GM12878 (cell line): Measurements from ENCODE around the gene KCND2.

Source experiments
- EZH2 ChIP-seq: IDR thresholded peaks from 2 replicates; pipeline ENCODE4 v1.6.1; 2012; ENCODE audit warnings: low read depth, mild to moderate bottlenecking, control low read depth, inconsistent platforms, low read length, borderline replicate concordance; ENCODE audit not compliant: control insufficient read depth
- TF ChIP-seq, protein P1 (sequence below), 3 experiments: IDR thresholded peaks in 2 of 3; conservative IDR thresholded peaks in 1 of 3; 2 replicates each; pipeline ENCODE4 v1.5.1; 2011; ENCODE audit warnings: low read depth in 3 of 3, low read length in 3 of 3, mild to moderate bottlenecking in 3 of 3, control low read depth in 2 of 3, moderate library complexity in 2 of 3, inconsistent platforms in 1 of 3, mixed read lengths in 1 of 3; ENCODE audit not compliant: control insufficient read depth in 2 of 3, insufficient read depth in 1 of 3; ENCODE audit errors: extremely low read depth in 1 of 3
- TF ChIP-seq, protein P2 (sequence below): IDR thresholded peaks from 2 replicates; pipeline ENCODE4 v1.6.1; 2012; ENCODE audit warnings: low read depth, low read length, improper control_type of control experiment

DNA sequence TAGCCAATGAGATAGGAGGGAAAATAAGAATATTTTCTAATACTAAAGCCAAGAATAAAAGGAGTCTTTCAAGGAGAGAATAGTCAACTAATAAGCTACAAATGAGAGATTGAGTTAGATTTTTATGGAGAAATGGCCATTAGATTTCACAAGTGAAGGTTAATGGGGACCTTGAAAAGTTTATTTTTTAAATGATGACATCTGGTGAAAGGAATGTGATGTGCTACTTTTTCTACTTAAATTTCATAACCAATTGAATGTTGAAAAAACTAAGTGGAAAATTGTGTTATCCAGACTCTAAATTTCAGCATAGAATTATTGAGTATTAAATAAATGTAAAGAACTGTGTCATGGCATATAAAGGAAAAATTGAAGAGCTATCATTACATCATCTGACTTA, 459.3 kb downstream of the KCND2 start:
- TF ChIP-seq, protein P1, sequence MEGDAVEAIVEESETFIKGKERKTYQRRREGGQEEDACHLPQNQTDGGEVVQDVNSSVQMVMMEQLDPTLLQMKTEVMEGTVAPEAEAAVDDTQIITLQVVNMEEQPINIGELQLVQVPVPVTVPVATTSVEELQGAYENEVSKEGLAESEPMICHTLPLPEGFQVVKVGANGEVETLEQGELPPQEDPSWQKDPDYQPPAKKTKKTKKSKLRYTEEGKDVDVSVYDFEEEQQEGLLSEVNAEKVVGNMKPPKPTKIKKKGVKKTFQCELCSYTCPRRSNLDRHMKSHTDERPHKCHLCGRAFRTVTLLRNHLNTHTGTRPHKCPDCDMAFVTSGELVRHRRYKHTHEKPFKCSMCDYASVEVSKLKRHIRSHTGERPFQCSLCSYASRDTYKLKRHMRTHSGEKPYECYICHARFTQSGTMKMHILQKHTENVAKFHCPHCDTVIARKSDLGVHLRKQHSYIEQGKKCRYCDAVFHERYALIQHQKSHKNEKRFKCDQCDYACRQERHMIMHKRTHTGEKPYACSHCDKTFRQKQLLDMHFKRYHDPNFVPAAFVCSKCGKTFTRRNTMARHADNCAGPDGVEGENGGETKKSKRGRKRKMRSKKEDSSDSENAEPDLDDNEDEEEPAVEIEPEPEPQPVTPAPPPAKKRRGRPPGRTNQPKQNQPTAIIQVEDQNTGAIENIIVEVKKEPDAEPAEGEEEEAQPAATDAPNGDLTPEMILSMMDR (IDR thresholded peaks at IDR 0.05 in 2 of 3, conservative IDR thresholded peaks at IDR 0.05 in 1 of 3; ENCODE audit: control insufficient read depth in 2 of 3, extremely low read depth in 1 of 3, insufficient read depth in 1 of 3, low read depth in 3 of 3, low read length in 3 of 3): no peak
- TF ChIP-seq, protein P2, sequence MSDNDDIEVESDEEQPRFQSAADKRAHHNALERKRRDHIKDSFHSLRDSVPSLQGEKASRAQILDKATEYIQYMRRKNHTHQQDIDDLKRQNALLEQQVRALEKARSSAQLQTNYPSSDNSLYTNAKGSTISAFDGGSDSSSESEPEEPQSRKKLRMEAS: no peak
- no peak for TF ChIP-seq EZH2
